Right atrium auricular region (tissue), 2 donors: ENCODE data around the gene SEC14L6. TPM values are rescaled to one million over a fixed set of nuclear protein-coding genes. Genes with fewer than 3 reads are reported as not detected.
"Not testable (repeated sequence)": the region's sequence is repeated elsewhere in the genome, so short reads cannot be mapped to it uniquely, and the experiment has no call there.

Experiments used
- DNase-seq: peaks from one replicate; pipeline ENCODE4 v3.0.0-alpha.2; 2019; ENCODE audit warnings: low spot score
- H3K27ac ChIP-seq, 2 donors: fragments of 200-600 bp; sonication (generic); 1 replicate in 1 of 2; 2 replicates in 1 of 2; pipeline ENCODE4 v1.5.1; 2016 to 2019
- H3K27me3 ChIP-seq, 2 donors: fragments of 200-600 bp; sonication (generic); one replicate each; pipeline versions ENCODE4 v1.5.1 to v1.6.0; 2017 to 2019
- H3K36me3 ChIP-seq: fragments of 200-600 bp; sonication (generic); one replicate; pipeline ENCODE4 v1.5.1; 2016
- H3K4me1 ChIP-seq, 2 donors: fragments of 200-600 bp; sonication (generic); one replicate each; pipeline versions ENCODE4 v1.5.1 to v1.6.0; 2017 to 2019
- H3K4me3 ChIP-seq, 2 donors: fragments of 200-600 bp; sonication (generic); 1 replicate in 1 of 2; 2 replicates in 1 of 2; pipeline ENCODE4 v1.5.1; 2017 to 2019; ENCODE audit warnings: mild to moderate bottlenecking in 1 of 2, moderate library complexity in 1 of 2
- H3K9me3 ChIP-seq, 2 donors: fragments of 200-600 bp; sonication (generic); one replicate each; pipeline ENCODE4 v1.5.1; 2019
- total RNA-seq, 2 donors: library from RNA; depleted of rRNA; stranded (reverse); fragments of >200 nt; gene quantifications; one replicate each; pipeline ENCODE4 v1.1.0, GENCODE V29; 2016
- TF ChIP-seq, protein P1 (sequence below), 2 donors: fragments of 200-600 bp; sonication (generic); IDR thresholded peaks; one replicate each; pipeline ENCODE4 v1.5.1; 2019; ENCODE audit warnings: antibody characterized with exemption in 2 of 2

SEC14L6 gene
- total RNA-seq, 2 donors from 2014 or later = 0.11 to 1.1 TPM

DNA sequence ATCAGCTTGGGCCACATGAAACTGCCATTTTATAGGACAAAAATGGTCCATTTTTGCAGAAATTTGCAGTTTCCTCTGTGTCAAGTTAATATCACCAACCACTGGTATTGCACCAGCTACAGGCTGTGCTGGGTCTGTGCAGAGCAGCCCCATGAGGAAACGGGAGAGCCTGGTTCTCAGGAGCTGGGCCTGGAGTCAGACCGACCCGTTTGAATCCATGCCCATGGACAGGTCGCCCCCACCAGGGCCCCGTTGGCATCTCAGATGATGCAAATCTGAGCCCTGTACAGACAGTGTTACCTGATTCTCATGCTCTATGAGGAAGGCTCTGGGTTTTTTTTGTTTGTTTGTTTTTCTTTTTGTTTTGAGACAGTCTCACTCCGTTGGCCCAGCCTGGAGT, 9.8 kb upstream of the SEC14L6 start:
- Histone ChIP-seq H3K27ac (no peak overlapping the region), H3K27me3 (no peaks in the 10 kb centered on the region), H3K4me3 (no peak overlapping the region), H3K9me3 (no peaks in the 10 kb centered on the region), H3K4me1 (no peaks in the 10 kb centered on the region), H3K36me3 (no peaks in the 10 kb centered on the region)
- no peak for DNase-seq
- TF ChIP-seq, protein P1, sequence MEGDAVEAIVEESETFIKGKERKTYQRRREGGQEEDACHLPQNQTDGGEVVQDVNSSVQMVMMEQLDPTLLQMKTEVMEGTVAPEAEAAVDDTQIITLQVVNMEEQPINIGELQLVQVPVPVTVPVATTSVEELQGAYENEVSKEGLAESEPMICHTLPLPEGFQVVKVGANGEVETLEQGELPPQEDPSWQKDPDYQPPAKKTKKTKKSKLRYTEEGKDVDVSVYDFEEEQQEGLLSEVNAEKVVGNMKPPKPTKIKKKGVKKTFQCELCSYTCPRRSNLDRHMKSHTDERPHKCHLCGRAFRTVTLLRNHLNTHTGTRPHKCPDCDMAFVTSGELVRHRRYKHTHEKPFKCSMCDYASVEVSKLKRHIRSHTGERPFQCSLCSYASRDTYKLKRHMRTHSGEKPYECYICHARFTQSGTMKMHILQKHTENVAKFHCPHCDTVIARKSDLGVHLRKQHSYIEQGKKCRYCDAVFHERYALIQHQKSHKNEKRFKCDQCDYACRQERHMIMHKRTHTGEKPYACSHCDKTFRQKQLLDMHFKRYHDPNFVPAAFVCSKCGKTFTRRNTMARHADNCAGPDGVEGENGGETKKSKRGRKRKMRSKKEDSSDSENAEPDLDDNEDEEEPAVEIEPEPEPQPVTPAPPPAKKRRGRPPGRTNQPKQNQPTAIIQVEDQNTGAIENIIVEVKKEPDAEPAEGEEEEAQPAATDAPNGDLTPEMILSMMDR (IDR thresholded peaks at IDR 0.05) = no peak

DNA sequence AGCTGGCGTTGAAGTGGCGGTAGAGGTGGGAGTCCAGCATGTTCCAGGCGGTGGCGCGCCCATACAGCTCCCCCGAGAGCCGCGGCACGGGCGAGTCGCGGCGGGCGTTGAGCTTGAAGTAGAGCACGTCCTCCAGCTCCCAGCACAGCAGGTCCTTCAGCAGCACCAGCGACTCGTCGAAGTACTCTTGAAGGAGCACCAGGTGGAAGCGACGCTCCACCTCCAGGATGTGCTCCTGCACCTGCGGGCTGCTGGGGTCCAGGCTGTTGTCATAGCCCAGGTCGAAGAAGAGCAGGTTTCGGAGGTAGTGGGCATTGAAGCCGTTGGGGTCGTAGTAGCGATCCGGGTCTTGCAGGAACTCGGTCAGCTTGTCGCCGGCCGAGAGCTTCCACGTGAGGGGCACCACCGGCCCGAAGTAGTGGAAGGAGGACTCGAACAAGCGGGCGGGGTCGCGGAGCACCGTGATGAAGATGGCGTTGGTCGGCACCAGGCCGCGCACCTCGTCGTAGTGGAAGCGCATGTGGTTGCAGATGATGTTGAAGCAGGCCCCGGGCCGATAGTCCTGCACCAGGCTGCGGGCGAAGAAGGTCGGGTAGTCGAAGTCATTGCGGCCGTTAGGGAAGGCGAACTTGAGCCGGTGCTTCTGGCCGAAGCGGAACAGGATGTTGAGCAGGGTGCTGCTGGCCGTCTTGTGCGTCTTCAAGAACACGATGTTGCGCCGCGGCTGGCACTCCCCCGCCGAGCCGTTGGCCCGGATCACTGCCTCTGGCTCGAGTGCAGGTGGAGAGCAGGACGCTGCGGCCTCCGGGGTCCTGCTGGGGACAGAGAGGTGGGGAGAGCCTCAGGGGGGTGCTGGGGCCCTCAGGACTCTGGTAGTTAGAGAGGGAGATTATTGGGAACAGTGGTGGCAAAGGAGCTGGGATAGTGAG, 9.0 kb upstream of the SEC14L6 start:
- TF ChIP-seq, protein P1 (IDR thresholded peaks at IDR 0.05) = no peak
- DNase-seq = no peak
- H3K9me3 ChIP-seq = no peaks in the 10 kb centered on the region
- no peaks in the 10 kb centered on the region for H3K27me3 ChIP-seq
- no peak overlapping the region for H3K4me3 ChIP-seq
- H3K27ac ChIP-seq = no peak overlapping the region
- no peaks in the 10 kb centered on the region for H3K36me3 ChIP-seq
- H3K4me1 ChIP-seq = no peaks in the 10 kb centered on the region

DNA sequence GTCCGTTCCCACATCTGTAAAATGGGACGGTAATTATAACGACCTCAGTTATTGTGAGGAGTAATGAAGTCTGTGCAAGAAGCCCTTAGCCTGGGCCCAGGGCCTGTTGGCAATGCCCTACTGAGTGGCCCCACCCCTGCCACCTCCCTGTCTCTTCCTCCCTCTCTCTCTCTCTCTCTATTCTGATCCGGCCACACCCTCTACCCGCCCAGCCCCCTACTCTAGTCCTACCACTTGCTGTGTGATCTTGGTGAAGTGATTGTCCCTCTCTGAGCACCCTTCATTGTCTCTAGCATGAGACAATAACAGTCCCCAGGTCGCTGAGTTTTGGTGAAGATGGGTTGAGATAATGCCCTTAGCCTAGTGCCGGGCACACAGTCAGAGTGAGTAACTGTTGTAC, 7.4 kb upstream of the SEC14L6 start:
- Histone ChIP-seq H3K4me1 (no peaks in the 10 kb centered on the region), H3K27me3 (no peaks in the 10 kb centered on the region), H3K36me3 (no peaks in the 10 kb centered on the region), H3K9me3 (no peaks in the 10 kb centered on the region), H3K27ac (no peak overlapping the region), H3K4me3 (no peak overlapping the region)
- no peak for DNase-seq
- TF ChIP-seq, protein P1 (IDR thresholded peaks at IDR 0.05) = no peak

DNA sequence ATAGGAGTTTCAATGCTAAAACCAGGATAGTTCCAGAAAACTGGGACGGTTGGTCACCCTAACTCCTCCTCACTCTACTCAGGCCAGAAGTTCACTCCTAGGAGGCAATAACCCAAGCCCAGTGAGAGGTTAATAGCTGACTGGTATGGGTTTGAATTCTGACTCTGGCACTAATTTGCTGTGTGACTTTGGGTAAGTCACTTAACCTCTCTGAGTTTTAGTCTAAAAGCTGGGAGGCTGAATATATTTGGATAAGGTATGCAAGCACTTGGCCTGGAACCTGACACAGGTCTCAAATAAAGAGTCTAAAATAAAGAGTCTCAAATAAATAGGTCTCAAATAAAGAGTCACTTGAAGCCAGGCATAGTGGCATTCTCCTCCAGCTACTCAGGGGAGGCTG, 6.2 kb upstream of the SEC14L6 start:
- TF ChIP-seq, protein P1 (IDR thresholded peaks at IDR 0.05) = no peak
- no peak overlapping the region for H3K4me3 ChIP-seq
- no peak for DNase-seq
- H3K4me1 ChIP-seq = no peaks in the 10 kb centered on the region
- no peaks in the 10 kb centered on the region for H3K9me3 ChIP-seq
- no peaks in the 10 kb centered on the region for H3K36me3 ChIP-seq
- H3K27ac ChIP-seq = no peak overlapping the region
- H3K27me3 ChIP-seq = no peaks in the 10 kb centered on the region

DNA sequence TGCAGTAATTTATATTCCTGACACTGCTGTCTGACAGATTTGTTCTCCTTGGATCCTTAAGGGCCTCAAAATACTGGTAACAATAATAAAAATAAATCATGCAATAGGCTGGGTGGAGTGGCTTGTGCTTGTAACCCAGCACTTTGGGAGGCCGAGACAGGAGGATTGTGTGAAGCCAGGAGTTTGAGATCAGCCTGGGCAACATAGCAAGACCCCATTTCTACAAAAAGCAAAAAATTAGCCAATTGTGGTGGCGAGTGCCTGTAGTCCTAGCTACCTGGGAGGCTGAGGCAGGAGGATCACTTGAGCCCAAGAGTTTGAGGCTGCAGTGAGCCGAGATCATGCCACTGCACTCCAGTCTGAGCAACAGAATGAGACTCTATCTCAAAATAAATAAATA, 5.3 kb upstream of the SEC14L6 start:
- not testable (repeated sequence) for DNase-seq, H3K4me3 ChIP-seq, H3K4me1 ChIP-seq, H3K36me3 ChIP-seq, H3K9me3 ChIP-seq, H3K27me3 ChIP-seq, H3K27ac ChIP-seq

DNA sequence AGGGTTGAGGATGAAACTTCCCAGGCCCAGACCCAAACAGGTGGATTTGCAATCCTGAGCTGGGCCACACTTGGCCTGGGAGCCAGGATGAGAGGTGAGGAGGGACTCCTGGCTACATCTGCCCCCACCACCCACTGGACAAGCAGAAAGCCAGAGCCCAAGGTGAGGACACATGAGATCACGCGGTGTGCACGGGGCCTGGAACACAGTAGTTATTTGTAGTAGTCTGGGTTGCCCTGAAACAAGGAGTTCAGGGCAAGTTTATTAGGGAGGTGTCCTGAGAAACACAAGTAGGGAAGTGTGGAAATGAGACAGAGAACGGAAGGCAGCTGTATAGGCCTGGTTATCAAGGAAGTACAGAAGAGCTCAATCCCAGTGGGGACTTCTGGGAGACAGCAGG, 647 bp upstream of the SEC14L6 start:
- peaks cover 0 to 4% of the 10 kb centered on the region in 2 donors for H3K27me3 ChIP-seq
- DNase-seq = no peak

More for the DNA sequence above, 647 bp upstream of the SEC14L6 start:
- no peaks in the 10 kb centered on the region for H3K36me3 ChIP-seq
- H3K27ac ChIP-seq = no peak overlapping the region
- H3K9me3 ChIP-seq = no peaks in the 10 kb centered on the region
- TF ChIP-seq, protein P1 (IDR thresholded peaks at IDR 0.05) = no peak
- no peak overlapping the region for H3K4me3 ChIP-seq
- H3K4me1 ChIP-seq = peaks cover 0 to 7% of the 10 kb centered on the region in 2 donors
